Neuronal stem cell (in vitro differentiated cells): Measurements from ENCODE around the gene BMP6.

Experiments used
- DNase-seq: peaks from one replicate; pipeline ENCODE4 v3.0.0-alpha.2; 2013; ENCODE audit warnings: low spot score
- H2AFZ ChIP-seq: one replicate; pipeline ENCODE4 v1.6.1; 2013; ENCODE audit warnings: mild to moderate bottlenecking, low read length, inconsistent platforms
- H2AK5ac ChIP-seq: 2 replicates; pipeline ENCODE4 v1.6.1; 2013; ENCODE audit warnings: low read depth, mild to moderate bottlenecking, inconsistent platforms, low read length, moderate library complexity, mixed read lengths
- H2BK120ac ChIP-seq: 2 replicates; pipeline ENCODE4 v1.6.1; 2013; ENCODE audit warnings: low read depth, mild to moderate bottlenecking, inconsistent platforms, low read length, moderate library complexity, mixed read lengths
- H2BK12ac ChIP-seq: one replicate; pipeline ENCODE4 v1.6.1; 2013; ENCODE audit warnings: low read length, inconsistent platforms
- H2BK15ac ChIP-seq: 2 replicates; pipeline ENCODE4 v1.6.1; 2013; ENCODE audit warnings: mild to moderate bottlenecking, low read length, inconsistent platforms, mixed read lengths
- H2BK5ac ChIP-seq: one replicate; pipeline ENCODE4 v1.6.1; 2013; ENCODE audit warnings: inconsistent platforms, mild to moderate bottlenecking, low read length, moderate library complexity
- H3K14ac ChIP-seq: one replicate; pipeline ENCODE4 v1.6.1; 2013; ENCODE audit warnings: low read length, inconsistent platforms
- H3K18ac ChIP-seq: 2 replicates; pipeline ENCODE4 v1.6.1; 2013; ENCODE audit warnings: low read length, inconsistent platforms
- H3K23ac ChIP-seq: 2 replicates; pipeline ENCODE4 v1.6.1; 2013; ENCODE audit warnings: low read depth, mild to moderate bottlenecking, mixed read lengths, low read length, inconsistent platforms; ENCODE audit not compliant: poor library complexity
- H3K27ac ChIP-seq: replicated peaks from 3 replicates; pipeline ENCODE4 v1.5.1; 2013; ENCODE audit warnings: low read length, inconsistent platforms
- H3K27me3 ChIP-seq, 3 experiments: 2 replicates each; pipeline ENCODE4 v1.6.1; 2013; ENCODE audit warnings: low read length in 3 of 3, mild to moderate bottlenecking in 2 of 3, inconsistent platforms in 1 of 3, low read depth in 1 of 3, mixed read lengths in 1 of 3, moderate library complexity in 1 of 3; ENCODE audit not compliant: control insufficient read depth in 3 of 3, insufficient read depth in 3 of 3
- H3K36me3 ChIP-seq, 2 donors: replicated peaks in 1 of 2; 2 replicates each; pipeline ENCODE4 v1.6.1; 2013; ENCODE audit warnings: low read length in 2 of 2; ENCODE audit not compliant: control insufficient read depth in 2 of 2, insufficient read depth in 2 of 2
- H3K4ac ChIP-seq: 2 replicates; pipeline ENCODE4 v1.6.1; 2013; ENCODE audit warnings: inconsistent platforms, mild to moderate bottlenecking, low read length, moderate library complexity
- H3K4me1 ChIP-seq, 2 donors: 1 replicate in 1 of 2; 2 replicates in 1 of 2; pipeline ENCODE4 v1.6.1; 2013; ENCODE audit warnings: low read length in 2 of 2, low read depth in 1 of 2; ENCODE audit not compliant: control insufficient read depth in 2 of 2, insufficient read depth in 1 of 2
- H3K4me2 ChIP-seq: one replicate; pipeline ENCODE4 v1.6.1; 2013; ENCODE audit warnings: mild to moderate bottlenecking, low read length, inconsistent platforms; ENCODE audit not compliant: insufficient read depth, poor library complexity, severe bottlenecking
- H3K4me3 ChIP-seq, 2 donors: 2 replicates each; pipeline ENCODE4 v1.5.1; 2013; ENCODE audit warnings: low read length in 2 of 2, mild to moderate bottlenecking in 2 of 2, inconsistent platforms in 1 of 2, moderate library complexity in 1 of 2
- H3K79me1 ChIP-seq: one replicate; pipeline ENCODE4 v1.6.1; 2013; ENCODE audit warnings: low read depth, mild to moderate bottlenecking, inconsistent platforms, low read length, moderate library complexity
- H3K9ac ChIP-seq: one replicate; pipeline ENCODE4 v1.6.1; 2013; ENCODE audit warnings: mild to moderate bottlenecking, low read depth, low read length, inconsistent platforms; ENCODE audit not compliant: poor library complexity
- H3K9me3 ChIP-seq, 2 donors: replicated peaks in 1 of 2; 2 replicates each; pipeline versions ENCODE3 to v1.6.1; 2013; ENCODE audit warnings: low read length in 2 of 2, mild to moderate bottlenecking in 2 of 2, inconsistent platforms in 1 of 2, low read depth in 1 of 2, mixed read lengths in 1 of 2, moderate library complexity in 1 of 2; ENCODE audit not compliant: control insufficient read depth in 2 of 2, insufficient read depth in 1 of 2
- H4K8ac ChIP-seq: one replicate; pipeline ENCODE4 v1.6.1; 2013; ENCODE audit warnings: low read depth, mild to moderate bottlenecking, inconsistent platforms, low read length, moderate library complexity
- H4K91ac ChIP-seq: one replicate; pipeline ENCODE4 v1.6.1; 2013; ENCODE audit warnings: low read length, low read depth, mild to moderate bottlenecking, inconsistent platforms; ENCODE audit not compliant: poor library complexity
- WGBS, 2 donors: extraction: QIAGEN DNeasy Blood & Tissue Kit; methylation state at CpG; one replicate each; pipeline ENCODE4 v1.1.7; 2013; ENCODE audit warnings: missing lambda C conversion rate in 2 of 2, mixed read lengths in 1 of 2; ENCODE audit not compliant: insufficient read length in 2 of 2, insufficient replicate concordance in 1 of 2; ENCODE audit errors: extremely low coverage in 2 of 2; 5-methylcytosine and 5-hydroxymethylcytosine counted together

Gene BMP6

DNA sequence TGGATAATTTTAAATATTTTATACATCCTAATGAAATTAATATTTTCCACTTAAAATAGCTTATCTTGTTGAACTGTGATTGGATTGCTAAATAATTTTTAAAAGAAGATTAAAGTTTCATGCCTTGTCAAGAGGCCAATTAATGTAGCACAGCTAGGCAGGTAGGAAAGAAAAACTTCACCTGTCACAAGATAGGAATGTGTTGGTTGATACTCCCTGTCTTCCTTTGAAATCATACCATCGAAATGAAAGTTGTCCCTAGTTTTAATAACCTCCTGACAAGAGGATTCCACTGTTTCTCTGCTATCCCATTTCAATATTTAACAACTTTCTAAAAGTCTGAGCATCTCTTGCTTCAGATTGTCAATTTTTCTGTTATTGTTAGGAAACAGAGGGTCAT, 80.8 kb downstream of the BMP6 start:
- Histone ChIP-seq H2BK120ac (no peak overlapping the region), H4K8ac (no peak overlapping the region), H3K4me3 (no peak overlapping the region), H3K14ac (no peak overlapping the region), H3K36me3 (no peaks in the 10 kb centered on the region), H2BK5ac (no peak overlapping the region), H3K4me2 (no peak overlapping the region), H3K27ac (no peak overlapping the region), H3K4me1 (no peaks in the 10 kb centered on the region), H3K9me3 (no peaks in the 10 kb centered on the region), H3K23ac (no peak overlapping the region), H2BK12ac (no peak overlapping the region), H3K18ac (no peak overlapping the region), H2AFZ (no peak overlapping the region), H4K91ac (no peak overlapping the region), H2AK5ac (no peak overlapping the region), H3K27me3 (peaks cover 0 to 4% (median 2%) of the 10 kb centered on the region in 3 experiments), H3K79me1 (no peaks in the 10 kb centered on the region), H3K4ac (no peak overlapping the region), H2BK15ac (no peak overlapping the region), H3K9ac (no peak overlapping the region)
- no peak for DNase-seq
- no CpG with 5 or more reads among the region's 1 CpG for WGBS, 2 donors

DNA sequence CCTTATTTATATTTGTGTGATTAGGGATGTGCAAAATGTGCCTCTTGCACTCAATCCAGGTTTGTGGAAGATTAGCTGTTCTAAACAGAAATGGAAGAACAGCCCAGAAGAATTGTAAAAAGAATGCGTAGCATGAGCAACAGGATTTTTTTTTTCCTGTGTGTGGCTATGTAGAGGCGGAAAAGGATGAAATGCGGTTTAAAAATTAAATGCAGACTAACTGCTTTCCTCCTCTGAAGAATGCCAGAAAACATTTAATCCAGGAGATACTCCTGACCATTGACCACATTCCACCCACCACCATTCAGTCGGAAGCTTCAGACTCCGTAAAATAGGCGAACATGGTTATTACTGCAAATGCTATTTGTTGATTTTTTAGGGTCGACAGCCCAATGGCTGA, 83.4 kb downstream of the BMP6 start:
- H2AK5ac ChIP-seq, result no peak overlapping the region
- H3K27me3 ChIP-seq, result peaks cover 0 to 2% (median 2%) of the 10 kb centered on the region in 3 experiments
- no peak overlapping the region for H2BK120ac ChIP-seq
- no peak overlapping the region for H4K8ac ChIP-seq
- no peaks in the 10 kb centered on the region for H3K79me1 ChIP-seq
- H3K4me3 ChIP-seq, result no peak overlapping the region
- no peaks in the 10 kb centered on the region for H3K4me1 ChIP-seq
- H4K91ac ChIP-seq, result no peak overlapping the region
- no CpG with 5 or more reads among the region's 7 CpGs for WGBS, 2 donors
- no peak overlapping the region for H2BK15ac ChIP-seq
- no peak overlapping the region for H3K9ac ChIP-seq
- no peak overlapping the region for H3K4me2 ChIP-seq
- DNase-seq, result no peak
- H3K27ac ChIP-seq, result no peak overlapping the region
- H2BK5ac ChIP-seq, result no peak overlapping the region
- H2AFZ ChIP-seq, result no peak overlapping the region
- no peaks in the 10 kb centered on the region for H3K9me3 ChIP-seq
- no peak overlapping the region for H3K23ac ChIP-seq
- H3K36me3 ChIP-seq, result no peaks in the 10 kb centered on the region
- H2BK12ac ChIP-seq, result no peak overlapping the region
- H3K14ac ChIP-seq, result no peak overlapping the region
- no peak overlapping the region for H3K18ac ChIP-seq
- H3K4ac ChIP-seq, result no peak overlapping the region

DNA sequence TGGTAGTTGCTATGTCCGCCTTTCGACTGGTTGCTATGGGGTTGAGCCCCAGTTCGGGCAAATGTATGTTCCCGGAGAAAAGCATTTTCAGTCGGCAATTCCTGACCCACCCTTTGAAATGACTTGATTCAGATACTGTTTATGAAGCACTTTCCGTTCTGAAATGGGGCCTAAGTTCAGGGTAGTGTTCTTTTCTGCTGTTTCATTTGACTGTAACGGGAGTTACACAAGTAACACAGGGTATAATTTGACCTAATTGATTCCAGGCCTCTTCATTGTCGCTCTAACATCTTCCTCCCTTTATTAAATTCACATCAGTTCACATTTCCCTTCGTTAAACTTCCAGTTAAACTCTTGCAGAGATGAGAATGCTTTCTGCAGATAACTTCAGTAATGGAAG, 85.5 kb downstream of the BMP6 start:
- no peak overlapping the region for H3K4me3 ChIP-seq
- no peak overlapping the region for H3K14ac ChIP-seq
- no peaks in the 10 kb centered on the region for H3K36me3 ChIP-seq
- H2AK5ac ChIP-seq, result no peak overlapping the region
- H2BK15ac ChIP-seq, result no peak overlapping the region
- no peak overlapping the region for H3K27ac ChIP-seq
- H3K4me2 ChIP-seq, result no peak overlapping the region
- WGBS, 2 donors, result no CpG with 5 or more reads among the region's 9 CpGs
- H3K27me3 ChIP-seq, result peaks cover 0 to 2% (median 0%) of the 10 kb centered on the region in 3 experiments
- H3K18ac ChIP-seq, result no peak overlapping the region
- H3K9me3 ChIP-seq, result no peaks in the 10 kb centered on the region
- no peak overlapping the region for H2AFZ ChIP-seq
- H3K4me1 ChIP-seq, result no peaks in the 10 kb centered on the region
- DNase-seq, result no peak
- no peak overlapping the region for H3K23ac ChIP-seq
- no peak overlapping the region for H4K8ac ChIP-seq
- no peaks in the 10 kb centered on the region for H3K79me1 ChIP-seq
- H2BK120ac ChIP-seq, result no peak overlapping the region
- H2BK12ac ChIP-seq, result no peak overlapping the region
- no peak overlapping the region for H3K9ac ChIP-seq
- no peak overlapping the region for H3K4ac ChIP-seq
- no peak overlapping the region for H4K91ac ChIP-seq
- H2BK5ac ChIP-seq, result no peak overlapping the region

DNA sequence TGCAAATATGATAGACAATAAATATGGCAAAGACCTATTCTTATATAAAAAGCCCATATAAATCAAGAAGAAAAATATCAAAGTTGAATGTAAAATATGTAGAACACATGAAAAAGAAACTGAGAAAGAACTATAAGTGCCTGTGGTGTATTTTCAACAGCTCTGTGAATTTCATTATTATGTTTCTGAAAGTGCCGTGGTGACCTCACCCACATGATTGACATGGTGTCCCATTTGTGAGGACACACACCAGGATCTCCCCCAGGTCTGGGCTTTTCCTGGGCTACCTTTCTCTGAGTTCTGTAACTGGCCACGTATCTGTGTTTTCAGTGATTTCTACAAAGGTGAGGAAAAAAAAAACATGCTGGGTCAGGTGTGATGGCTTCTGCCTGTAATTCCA, 86.7 kb downstream of the BMP6 start:
- DNase-seq, result no peak
- no peak overlapping the region for H2BK120ac ChIP-seq
- no peak overlapping the region for H3K27ac ChIP-seq
- H2BK5ac ChIP-seq, result no peak overlapping the region
- no peak overlapping the region for H3K4me3 ChIP-seq
- H3K79me1 ChIP-seq, result no peaks in the 10 kb centered on the region
- H3K14ac ChIP-seq, result no peak overlapping the region
- no peak overlapping the region for H2AK5ac ChIP-seq
- no peak overlapping the region for H3K23ac ChIP-seq
- no peak overlapping the region for H4K8ac ChIP-seq
- no peaks in the 10 kb centered on the region for H3K9me3 ChIP-seq
- H3K36me3 ChIP-seq, result no peaks in the 10 kb centered on the region
- H3K4me1 ChIP-seq, result no peaks in the 10 kb centered on the region
- no peak overlapping the region for H3K9ac ChIP-seq
- H2BK15ac ChIP-seq, result no peak overlapping the region
- no peak overlapping the region for H3K4ac ChIP-seq
- no peak overlapping the region for H3K18ac ChIP-seq
- no peak overlapping the region for H2AFZ ChIP-seq
- no peak overlapping the region for H2BK12ac ChIP-seq
- WGBS, 2 donors, result no CpG with 5 or more reads among the region's 2 CpGs
- no peak overlapping the region for H4K91ac ChIP-seq
- H3K4me2 ChIP-seq, result no peak overlapping the region
- H3K27me3 ChIP-seq, result no peaks in the 10 kb centered on the region
